Measurements from ENCODE around the gene MSX1.

GRCh38 chr4:4865705-4866123 is 6.2 kb downstream of the MSX1 start:
- no peak for TF ChIP-seq CTCF (IDR thresholded peaks at IDR 0.05)
- no peak for TF ChIP-seq POLR2A (IDR thresholded peaks at IDR 0.05)

Measured in testis (tissue), 2 donors.